K562 (cell line): ENCODE measurements around the gene EPHA2. TPM values are rescaled to one million over a fixed set of nuclear protein-coding genes. Genes with fewer than 3 reads are reported as not detected.
A peak's percentile ranks its signal among the peaks of the same experiment; 100 is the strongest.

Experiments
- ATAC-seq: fragments of 200-7000 bp; cut with Tn5 transposase; 3 replicates; pipeline ENCODE4 v1.9.1; 2020; ENCODE audit warnings: moderate library complexity
- BruUV-seq: library from RNA; stranded (reverse); fragments of 400-500 nt; replicated peaks from 2 replicates; lab custom pipeline; 2021; lab: Mats Ljungman, UMichigan
- CTCF ChIA-PET: fragments of 300-600 bp; formaldehyde crosslinking; extraction: SDS; loops from one replicate; lab custom pipeline; 2021; ENCODE audit warnings: low intra/inter-chr PET ratio; lab: Yijun Ruan, JAX
- POLR2A ChIA-PET: fragments of 300-600, 350-650 bp; sonication (Branson Sonifier 250); formaldehyde crosslinking; extraction: SDS; loops from one replicate; lab custom pipeline; 2021; ENCODE audit warnings: antibody characterized with exemption, inconsistent platforms; lab: Yijun Ruan, JAX
- DNase-seq, 4 experiments: peaks; one replicate each; pipeline versions ENCODE4 v3.0.0 to v3.0.0-alpha.2; 2011 to 2018; ENCODE audit warnings: low spot score in 3 of 4, mixed read lengths in 3 of 4; ENCODE audit errors: extremely low read depth in 1 of 4
- FAIRE-seq: peaks from 2 replicates; lab custom pipeline; 2011; peaks lifted over from hg19 to GRCh38; lab: Jason Lieb, UNC
- H2AFZ ChIP-seq: 2 replicates; pipeline ENCODE4 v1.6.0; 2011; ENCODE audit warnings: low read depth, low read length, control low read depth, inconsistent platforms
- H3K27ac ChIP-seq: fragments of 200-600 bp; 3 replicates; pipeline ENCODE4 v1.8.0; 2011; ENCODE audit warnings: low read depth, mild to moderate bottlenecking, control low read depth, inconsistent platforms, low read length, moderate library complexity, mixed read lengths; ENCODE audit errors: extremely low read depth
- H3K27me3 ChIP-seq, 2 experiments: fragments of 300-600 bp in 1 of 2; 2 replicates in 1 of 2; 3 replicates in 1 of 2; pipeline versions ENCODE4 v1.6.0 to v1.8.0; 2011; ENCODE audit warnings: inconsistent platforms in 2 of 2, low read length in 2 of 2, mild to moderate bottlenecking in 1 of 2, mixed read lengths in 1 of 2, moderate library complexity in 1 of 2; ENCODE audit not compliant: control insufficient read depth in 2 of 2, insufficient read depth in 2 of 2
- H3K36me3 ChIP-seq: fragments of 300-600 bp; 3 replicates; pipeline ENCODE4 v1.8.0; 2011; ENCODE audit warnings: mild to moderate bottlenecking, low read length, inconsistent platforms; ENCODE audit not compliant: control insufficient read depth, insufficient read depth
- H3K4me1 ChIP-seq, 2 experiments: fragments of 200-600 bp in 1 of 2; replicated peaks in 1 of 2; 2 replicates in 1 of 2; 3 replicates in 1 of 2; pipeline versions ENCODE4 v1.5.1 to v1.8.0; 2011; ENCODE audit warnings: inconsistent platforms in 2 of 2, low read length in 2 of 2, mild to moderate bottlenecking in 1 of 2, mixed read lengths in 1 of 2, moderate library complexity in 1 of 2; ENCODE audit not compliant: control insufficient read depth in 2 of 2, insufficient read depth in 2 of 2
- H3K4me2 ChIP-seq: 2 replicates; pipeline ENCODE4 v1.6.1; 2011; ENCODE audit warnings: low read length, control low read depth, inconsistent platforms, mixed read lengths; ENCODE audit not compliant: insufficient read depth
- H3K4me3 ChIP-seq: fragments of 200-600 bp; sonication (generic), shearing (Covaris generic); 2 replicates; pipeline ENCODE4 v1.5.1; 2016; ENCODE audit warnings: control low read depth, inconsistent platforms
- H3K79me2 ChIP-seq: fragments of 200-600 bp; 3 replicates; pipeline ENCODE4 v1.8.0; 2011; ENCODE audit warnings: low read length, inconsistent platforms; ENCODE audit not compliant: control insufficient read depth, insufficient read depth
- H3K9ac ChIP-seq, 2 experiments: 2 replicates each; pipeline versions ENCODE4 v1.6.0 to v1.6.1; 2011; ENCODE audit warnings: low read depth in 2 of 2, low read length in 2 of 2, control low read depth in 1 of 2, inconsistent platforms in 1 of 2, mild to moderate bottlenecking in 1 of 2, mixed read lengths in 1 of 2; ENCODE audit not compliant: insufficient read depth in 1 of 2
- H3K9me1 ChIP-seq: one replicate; pipeline ENCODE4 v1.6.0; 2011; ENCODE audit warnings: inconsistent platforms, mild to moderate bottlenecking, low read length, moderate library complexity; ENCODE audit not compliant: control insufficient read depth, insufficient read depth
- H3K9me3 ChIP-seq: replicated peaks from 2 replicates; pipeline ENCODE4 v1.5.1; 2011; ENCODE audit warnings: low read depth, low read length, inconsistent platforms; ENCODE audit not compliant: control insufficient read depth, insufficient read depth
- H4K20me1 ChIP-seq: replicated peaks from 2 replicates; pipeline ENCODE4 v1.6.1; 2011; ENCODE audit warnings: low read length, inconsistent platforms, mixed read lengths; ENCODE audit not compliant: control insufficient read depth, insufficient read depth
- ATF7 ChIP-seq: fragments of 450-650 bp; IDR thresholded peaks from 2 replicates; pipeline ENCODE4 v1.7.1; 2014; ENCODE audit warnings: mild to moderate bottlenecking, moderate library complexity
- DDX20 ChIP-seq: fragments of 450-650 bp; IDR thresholded peaks from 2 replicates; pipeline ENCODE4 v1.6.1; 2016; ENCODE audit warnings: missing genetic modification characterization, low read depth, mild to moderate bottlenecking, missing compliant biosample characterization, moderate library complexity
- HNRNPL ChIP-seq: fragments of 200-400 bp; formaldehyde crosslinking; IDR thresholded peaks from 2 replicates; pipeline ENCODE4 v1.6.1; 2017; ENCODE audit warnings: low read depth, mild to moderate bottlenecking, low read length
- PHB2 ChIP-seq: fragments of 450-650 bp; IDR thresholded peaks from 2 replicates; pipeline ENCODE4 v1.6.1; 2017; ENCODE audit warnings: low read depth
- ZFP1 ChIP-seq: fragments of 450-650 bp; formaldehyde crosslinking; IDR thresholded peaks from 2 replicates; pipeline ENCODE4 v1.4.0; 2020; ENCODE audit warnings: mild to moderate bottlenecking, mixed read lengths
- ZNF12 ChIP-seq: sonication (generic); formaldehyde crosslinking; IDR thresholded peaks from 2 replicates; pipeline ENCODE4 v1.4.0; 2020; ENCODE audit warnings: mild to moderate bottlenecking, missing genetic modification reagents
- ZSCAN29 ChIP-seq: fragments of 450-650 bp; IDR thresholded peaks from 2 replicates; pipeline ENCODE4 v1.6.1; 2017
- WGBS: fragments of 100-300 bp; shearing (Covaris generic); methylation state at CpG from one replicate; pipeline ENCODE4 v1.1.6; 2016; ENCODE audit warnings: low coverage, mixed read lengths; ENCODE audit not compliant: insufficient coverage; ENCODE audit errors: missing lambda C conversion rate; 5-methylcytosine and 5-hydroxymethylcytosine counted together
- in situ Hi-C: fragments of 300-500 bp; cut with MboI; formaldehyde crosslinking; loops from 4 replicates; pipeline ENCODE4 v1.15.0; 2018; ENCODE audit warnings: inconsistent platforms, mixed read lengths
- intact Hi-C: fragments of 100-400 bp; cut with micrococcal nuclease; formaldehyde crosslinking; loops from 2 replicates; pipeline ENCODE4 v1.14.2; 2022
- polyA plus RNA-seq, 8 experiments: library from polyadenylated mRNA; depleted of rRNA in 4 of 8; stranded (reverse) in 5 of 8; unstranded in 3 of 8; fragments of >200 nt; fragmentation: Nextera tagmentation in 2 of 8; fragmentation: Illumina TruSeq in 1 of 8; extraction: Ambion mirVana in 2 of 8; extraction: Trizol in 1 of 8; gene quantifications; 2 replicates each; pipeline versions ENCODE4 v1.2.1 to v1.2.3, GENCODE V29; 2011 to 2014; ENCODE audit warnings: inconsistent platforms in 1 of 8, missing spikeins in 1 of 8
- total RNA-seq, 7 experiments: library from RNA; depleted of rRNA in 6 of 7; stranded (reverse); fragments of >200 nt in 6 of 7; fragmentation: Illumina TruSeq in 2 of 7; extraction: Trizol in 2 of 7; gene quantifications; 2 replicates each; pipeline versions ENCODE4 v1.2.1 to v1.2.3, GENCODE V29; 2011 to 2021; ENCODE audit warnings: low replicate concordance in 1 of 7
- TF ChIP-seq, protein P1 (sequence below), 2 experiments: fragments of 450-650 bp in 1 of 2; sonication (generic) in 1 of 2; formaldehyde crosslinking in 1 of 2; IDR thresholded peaks; 2 replicates each; pipeline versions ENCODE4 v1.7.1 to v1.9.0; 2016 to 2022; ENCODE audit warnings: inconsistent platforms in 1 of 2, mild to moderate bottlenecking in 1 of 2, missing genetic modification reagents in 1 of 2
- TF ChIP-seq, protein P2 (sequence below): sonication (generic); formaldehyde crosslinking; IDR thresholded peaks from 2 replicates; pipeline ENCODE4 v1.8.0; 2022; ENCODE audit warnings: missing genetic modification reagents, mild to moderate bottlenecking, moderate library complexity, borderline replicate concordance

EPHA2 gene
- total and polyA plus RNA-seq, 9 of the 15 experiments (the other 6 are each of a cell fraction or from before 2014, with no cell fraction given): 0.04 to 0.40 (median 0.07) TPM; not detected in 4

DNA sequence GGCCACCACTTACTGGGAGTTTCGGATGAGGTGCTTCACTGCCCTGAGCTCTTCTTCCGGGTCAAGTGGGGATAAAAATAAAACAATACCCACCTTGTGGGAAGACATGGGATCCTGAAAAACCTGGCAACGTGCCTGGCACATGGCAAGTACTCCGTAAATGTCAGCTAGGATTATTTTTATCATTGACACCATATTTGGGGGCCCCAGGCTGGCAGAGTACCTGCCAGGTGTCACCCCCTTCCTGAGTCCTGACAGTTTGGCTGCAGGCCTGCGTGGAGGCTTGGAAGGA lies 9.2 kb upstream of the EPHA2 start (continued):
- TF ChIP-seq ZNF12 (CRISPR knock-in tag): no peak

DNA sequence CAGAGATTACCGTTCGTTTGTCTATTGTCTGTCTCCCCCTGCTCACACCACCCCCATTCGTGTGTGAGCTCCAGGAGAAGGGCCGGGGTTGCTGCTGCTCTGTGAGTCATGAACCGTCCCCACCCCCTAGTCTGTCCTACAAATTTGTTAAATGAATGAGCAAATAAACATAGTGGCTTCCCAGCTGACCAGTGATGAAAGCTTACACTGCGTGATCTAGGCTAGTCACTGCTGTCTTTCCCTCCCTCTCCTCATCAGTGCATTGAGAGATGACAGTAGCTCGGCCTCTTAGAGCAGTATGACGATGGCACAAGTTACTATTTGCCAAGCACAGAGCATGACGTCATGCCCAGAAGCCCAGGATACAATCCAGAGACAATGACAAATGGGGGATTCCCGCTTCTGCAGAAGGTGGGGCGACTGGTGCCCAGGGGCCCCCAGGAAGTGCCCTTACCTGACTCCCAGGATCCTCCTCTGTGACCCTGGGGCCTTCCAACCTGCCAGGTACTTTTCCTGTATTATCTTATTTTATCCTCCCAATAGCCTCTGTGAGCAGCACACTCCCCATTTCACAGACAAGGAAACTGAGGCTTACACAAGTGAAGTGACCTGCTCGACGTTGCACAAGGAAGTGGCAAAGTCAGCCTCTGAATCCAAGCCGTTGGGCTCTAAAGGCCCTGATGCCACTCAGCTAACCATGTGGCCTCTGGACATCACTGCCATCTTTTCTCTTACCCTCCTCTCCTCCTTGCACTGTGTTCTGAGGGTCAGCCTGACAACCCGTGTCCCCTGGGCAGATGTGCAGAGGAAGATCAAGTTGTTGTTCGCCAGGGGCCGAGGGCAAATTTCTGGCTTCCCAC lies 8.6 kb upstream of the EPHA2 start:
- Histone ChIP-seq H3K4me1 (peaks cover 31 to 49% of the 10 kb centered on the region in 2 experiments), H3K27ac (peak overlapping the region; percentile 77), H3K9me1 (no peaks in the 10 kb centered on the region), H3K4me3 (no peak overlapping the region), H3K9me3 (no peaks in the 10 kb centered on the region), H4K20me1 (no peaks in the 10 kb centered on the region), H3K27me3 (no peaks in the 10 kb centered on the region), H3K36me3 (no peaks in the 10 kb centered on the region), H3K9ac (peak overlapping the region; percentile 35 to 75; a peak in 3 of 4 replicates), H3K79me2 (no peaks in the 10 kb centered on the region), H2AFZ (peak overlapping the region; percentile 50), H3K4me2 (peak overlapping the region; percentile 54)
- in situ Hi-C loops (no loop called here), intact Hi-C loops (no loop called here)
- ChIA-PET POLR2A (interaction anchor here (0.7 to 5.5 kb wide), 7 partner anchors 10 to 148 kb away, joined by 3 to 38 read pairs (median 3); no protein-coding TSS in a partner anchor), CTCF (no interaction called here)
- BruUV-seq: no TSS peak
- DNase-seq (peak; percentile 82 to 92 (median 88)), FAIRE-seq (peak; percentile 96), ATAC-seq (peak; percentile 67)
- WGBS: 29% methylated on average over 17 of the region's 17 CpGs
- TF ChIP-seq PHB2 (no peak), ZFP1 (CRISPR knock-in tag) (no peak), ATF7 (peak; percentile 98), HNRNPL (no peak), DDX20 (no peak), ZSCAN29 (no peak)
- TF ChIP-seq, protein P1, sequence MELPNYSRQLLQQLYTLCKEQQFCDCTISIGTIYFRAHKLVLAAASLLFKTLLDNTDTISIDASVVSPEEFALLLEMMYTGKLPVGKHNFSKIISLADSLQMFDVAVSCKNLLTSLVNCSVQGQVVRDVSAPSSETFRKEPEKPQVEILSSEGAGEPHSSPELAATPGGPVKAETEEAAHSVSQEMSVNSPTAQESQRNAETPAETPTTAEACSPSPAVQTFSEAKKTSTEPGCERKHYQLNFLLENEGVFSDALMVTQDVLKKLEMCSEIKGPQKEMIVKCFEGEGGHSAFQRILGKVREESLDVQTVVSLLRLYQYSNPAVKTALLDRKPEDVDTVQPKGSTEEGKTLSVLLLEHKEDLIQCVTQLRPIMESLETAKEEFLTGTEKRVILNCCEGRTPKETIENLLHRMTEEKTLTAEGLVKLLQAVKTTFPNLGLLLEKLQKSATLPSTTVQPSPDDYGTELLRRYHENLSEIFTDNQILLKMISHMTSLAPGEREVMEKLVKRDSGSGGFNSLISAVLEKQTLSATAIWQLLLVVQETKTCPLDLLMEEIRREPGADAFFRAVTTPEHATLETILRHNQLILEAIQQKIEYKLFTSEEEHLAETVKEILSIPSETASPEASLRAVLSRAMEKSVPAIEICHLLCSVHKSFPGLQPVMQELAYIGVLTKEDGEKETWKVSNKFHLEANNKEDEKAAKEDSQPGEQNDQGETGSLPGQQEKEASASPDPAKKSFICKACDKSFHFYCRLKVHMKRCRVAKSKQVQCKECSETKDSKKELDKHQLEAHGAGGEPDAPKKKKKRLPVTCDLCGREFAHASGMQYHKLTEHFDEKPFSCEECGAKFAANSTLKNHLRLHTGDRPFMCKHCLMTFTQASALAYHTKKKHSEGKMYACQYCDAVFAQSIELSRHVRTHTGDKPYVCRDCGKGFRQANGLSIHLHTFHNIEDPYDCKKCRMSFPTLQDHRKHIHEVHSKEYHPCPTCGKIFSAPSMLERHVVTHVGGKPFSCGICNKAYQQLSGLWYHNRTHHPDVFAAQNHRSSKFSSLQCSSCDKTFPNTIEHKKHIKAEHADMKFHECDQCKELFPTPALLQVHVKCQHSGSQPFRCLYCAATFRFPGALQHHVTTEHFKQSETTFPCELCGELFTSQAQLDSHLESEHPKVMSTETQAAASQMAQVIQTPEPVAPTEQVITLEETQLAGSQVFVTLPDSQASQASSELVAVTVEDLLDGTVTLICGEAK (IDR thresholded peaks at IDR 0.05): no peak
- TF ChIP-seq, protein P1 (CRISPR knock-in tag; IDR thresholded peaks at IDR 0.05): peak; percentile 31; the same call in 1 of the 2 replicates
- TF ChIP-seq, protein P2, sequence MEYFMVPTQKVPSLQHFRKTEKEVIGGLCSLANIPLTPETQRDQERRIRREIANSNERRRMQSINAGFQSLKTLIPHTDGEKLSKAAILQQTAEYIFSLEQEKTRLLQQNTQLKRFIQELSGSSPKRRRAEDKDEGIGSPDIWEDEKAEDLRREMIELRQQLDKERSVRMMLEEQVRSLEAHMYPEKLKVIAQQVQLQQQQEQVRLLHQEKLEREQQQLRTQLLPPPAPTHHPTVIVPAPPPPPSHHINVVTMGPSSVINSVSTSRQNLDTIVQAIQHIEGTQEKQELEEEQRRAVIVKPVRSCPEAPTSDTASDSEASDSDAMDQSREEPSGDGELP (CRISPR knock-in tag): peak; percentile 99
